Measurements from ENCODE around the gene PWP2.
"Not testable (repeated sequence)": the region's sequence is repeated elsewhere in the genome, so short reads cannot be mapped to it uniquely, and the experiment has no call there.

The PWP2 gene

GRCh38 chr21:44159349-44160297, 52.4 kb downstream of the PWP2 start:
- in situ Hi-C loops (cut with MboI; ENCODE audit: low sequenced_read_pairs), result not testable (repeated sequence)

GRCh38 chr21:44160298-44160672, 53.1 kb downstream of the PWP2 start:
- in situ Hi-C loops (cut with MboI; ENCODE audit: low sequenced_read_pairs), result not testable (repeated sequence)

- in situ Hi-C loops (cut with MboI; ENCODE audit: low sequenced_read_pairs), result not testable (repeated sequence)
Measured at GRCh38 chr21:44160821-44161220, 53.6 kb downstream of the PWP2 start.

- in situ Hi-C loops (cut with MboI; ENCODE audit: low sequenced_read_pairs), result not testable (repeated sequence)
Measured at GRCh38 chr21:44163167-44163653, 56.0 kb downstream of the PWP2 start.

- in situ Hi-C loops (cut with MboI; ENCODE audit: low sequenced_read_pairs), result not testable (repeated sequence)
Measured at GRCh38 chr21:44165933-44166332, 58.7 kb downstream of the PWP2 start.

- in situ Hi-C loops (cut with MboI; ENCODE audit: low sequenced_read_pairs), result not testable (repeated sequence)
Measured at GRCh38 chr21:44167527-44167926, 60.3 kb downstream of the PWP2 start.

- in situ Hi-C loops (cut with MboI; ENCODE audit: low sequenced_read_pairs), result not testable (repeated sequence)
Measured at GRCh38 chr21:44170326-44170725, 63.1 kb downstream of the PWP2 start.

- in situ Hi-C loops (cut with MboI; ENCODE audit: low sequenced_read_pairs), result not testable (repeated sequence)
Measured at GRCh38 chr21:44170863-44171262, 63.7 kb downstream of the PWP2 start.

- in situ Hi-C loops (cut with MboI; ENCODE audit: low sequenced_read_pairs), result not testable (repeated sequence)
Measured at GRCh38 chr21:44171962-44172572, 64.9 kb downstream of the PWP2 start.

- in situ Hi-C loops (cut with MboI; ENCODE audit: low sequenced_read_pairs), result not testable (repeated sequence)
Measured at GRCh38 chr21:44172741-44173140, 65.5 kb downstream of the PWP2 start.

- in situ Hi-C loops (cut with MboI; ENCODE audit: low sequenced_read_pairs), result not testable (repeated sequence)
Measured at GRCh38 chr21:44175189-44175588, 68.0 kb downstream of the PWP2 start.

GRCh38 chr21:44176127-44176526, 68.9 kb downstream of the PWP2 start:
- in situ Hi-C loops (cut with MboI; ENCODE audit: low sequenced_read_pairs), result not testable (repeated sequence)
